Right ventricle myocardium inferior (tissue), 1 donor: ENCODE data around the gene STARD3. TPM values are rescaled to one million over a fixed set of nuclear protein-coding genes. Genes with fewer than 3 reads are reported as not detected.
"Not testable (repeated sequence)": the region's sequence is repeated elsewhere in the genome, so short reads cannot be mapped to it uniquely, and the experiment has no call there.

Experiments used
- ATAC-seq: fragments of 200-7000 bp; cut with Tn5 transposase; one replicate; pipeline ENCODE4 v1.9.1; 2020; ENCODE audit warnings: mild to moderate bottlenecking, moderate library complexity
- DNase-seq: peaks from one replicate; pipeline ENCODE4 v3.0.0; 2021; ENCODE audit errors: missing footprints
- intact Hi-C: fragments of 100-400 bp; cut with DNase I; formaldehyde crosslinking; loops from one replicate; pipeline ENCODE4 v1.11.0; 2022
- total RNA-seq: library from RNA; stranded (reverse); fragmentation: NEBNext Ultra II Directional; extraction: Animal tissue kit (Norgen Biotek cat#: 25700); gene quantifications from one replicate; pipeline ENCODE4 v1.2.1, GENCODE V29; 2021
- donor health status: DM: no; HTN: yes; CAD: no; lungs with severe emphysema.

Gene STARD3
- total RNA-seq, 1 donor from 2014 or later = 21.4 TPM

- no peak for ATAC-seq
- DNase-seq = no peak
- intact Hi-C loops = no loop called here
Observed at GRCh38 chr17:39695089-39695474, 58.1 kb downstream of the STARD3 start.

DNA sequence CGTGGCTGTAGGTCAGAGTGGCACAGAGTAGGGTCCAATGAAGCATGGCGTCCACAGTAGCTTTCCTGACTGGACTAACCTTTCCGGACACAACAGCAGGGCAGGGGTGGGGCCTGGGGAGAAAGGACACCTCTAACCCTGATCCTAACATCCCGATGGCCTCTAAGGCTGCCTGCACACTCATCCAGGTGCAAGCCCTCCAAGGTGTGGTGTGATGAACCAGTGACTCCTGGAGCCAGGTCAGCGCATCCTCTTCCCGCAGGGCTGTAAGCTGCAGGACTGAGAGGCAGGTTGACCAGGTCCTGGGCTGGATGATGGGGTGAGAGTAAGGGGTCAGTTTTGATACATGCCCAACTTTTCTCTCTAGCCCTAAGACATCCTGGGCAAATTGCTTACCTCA, 59.8 kb downstream of the STARD3 start:
- intact Hi-C loops = no loop called here
- ATAC-seq (no peak), DNase-seq (no peak)

GRCh38 chr17:39697961-39698360, 61.0 kb downstream of the STARD3 start:
- intact Hi-C loops = no loop called here
- no peak for DNase-seq
- ATAC-seq = no peak

GRCh38 chr17:39699157-39699817, 62.3 kb downstream of the STARD3 start:
- ATAC-seq, DNase-seq, intact Hi-C loops: not testable (repeated sequence)

- intact Hi-C loops = loop anchor here (5.0 kb wide), 1 partner anchor 32 kb away; the partner anchor contains the start of genes PNMT and TCAP
- DNase-seq = peak; percentile 79
- peak; percentile 88 for ATAC-seq
Observed at GRCh38 chr17:39699818-39700147, 62.8 kb downstream of the STARD3 start, which contains the start of gene ERBB2. TSS of gene ERBB2 (plus strand) at chr17:39700064. CDS start at chr17:39700239, 175 bp downstream.

- intact Hi-C loops = loop anchor here (5.0 kb wide), 1 partner anchor 33 kb away; the partner anchor contains the start of genes PNMT and TCAP
- DNase-seq = no peak
- peak; percentile 47 for ATAC-seq
Observed at GRCh38 chr17:39700148-39700987, 63.4 kb downstream of the STARD3 start.

GRCh38 chr17:39701012-39701783, 64.3 kb downstream of the STARD3 start:
- DNase-seq = no peak
- intact Hi-C loops = loop anchor here (5.0 kb wide), 1 partner anchor 34 kb away; the partner anchor contains the start of genes PNMT and TCAP
- no peak for ATAC-seq

GRCh38 chr17:39701784-39702422, 65.0 kb downstream of the STARD3 start:
- intact Hi-C loops = loop anchor here (5.0 kb wide), 1 partner anchor 35 kb away; the partner anchor contains the start of genes PNMT and TCAP
- ATAC-seq (no peak), DNase-seq (no peak)

- ATAC-seq (no peak), DNase-seq (no peak)
- intact Hi-C loops = loop anchor here (5.0 kb wide), 1 partner anchor 36 kb away; the partner anchor contains the start of genes PNMT and TCAP
Observed at GRCh38 chr17:39702901-39703893, 66.3 kb downstream of the STARD3 start.

- DNase-seq (no peak), ATAC-seq (no peak)
- intact Hi-C loops = loop anchor here (5.0 kb wide), 1 partner anchor 37 kb away; the partner anchor contains the start of genes PNMT and TCAP
Observed at GRCh38 chr17:39703913-39704312, 67.0 kb downstream of the STARD3 start.

DNA sequence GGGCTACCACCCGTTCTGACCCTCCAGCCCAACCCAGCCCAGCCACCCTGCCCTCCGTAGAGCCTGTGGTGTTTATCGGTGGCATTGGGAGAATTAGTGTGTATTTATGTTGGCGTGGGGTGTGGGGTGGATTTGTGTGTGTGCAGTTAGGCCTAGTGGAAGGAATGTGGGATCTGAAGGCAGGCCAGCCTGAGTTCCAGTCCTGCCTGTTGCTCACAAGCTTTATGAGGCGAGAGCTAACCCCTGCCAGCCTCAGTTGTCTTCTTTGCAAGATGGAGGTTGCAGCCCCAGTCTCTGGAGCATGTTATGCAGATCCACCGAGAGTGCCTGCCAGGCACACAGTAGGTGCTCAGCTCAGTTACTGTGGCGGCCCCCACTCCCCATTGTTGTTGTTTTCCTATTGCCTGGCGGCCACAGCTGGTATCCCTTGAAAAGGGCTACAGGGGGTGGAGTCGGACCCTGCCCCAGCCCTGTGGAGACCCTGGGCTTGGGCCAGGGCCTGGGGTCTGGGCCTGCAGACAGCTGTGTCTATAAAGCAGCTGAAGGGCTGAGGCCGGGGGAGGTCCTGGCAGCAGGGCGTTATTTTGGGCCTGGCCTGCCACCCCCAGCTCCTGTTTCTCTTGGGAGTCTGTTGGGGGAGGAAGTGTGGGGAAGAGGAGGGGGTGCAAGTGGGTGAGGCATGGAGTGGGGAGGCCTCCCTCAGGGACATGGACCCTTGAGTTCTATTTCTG, 68.0 kb downstream of the STARD3 start:
- intact Hi-C loops = loop anchor here (5.0 kb wide), 1 partner anchor 38 kb away; the partner anchor contains the start of genes PNMT and TCAP
- DNase-seq (no peak), ATAC-seq (peak; percentile 10)

- peak; percentile 58 for ATAC-seq
- intact Hi-C loops = no loop called here
- DNase-seq = no peak
Observed at GRCh38 chr17:39705786-39706348, 68.9 kb downstream of the STARD3 start.

DNA sequence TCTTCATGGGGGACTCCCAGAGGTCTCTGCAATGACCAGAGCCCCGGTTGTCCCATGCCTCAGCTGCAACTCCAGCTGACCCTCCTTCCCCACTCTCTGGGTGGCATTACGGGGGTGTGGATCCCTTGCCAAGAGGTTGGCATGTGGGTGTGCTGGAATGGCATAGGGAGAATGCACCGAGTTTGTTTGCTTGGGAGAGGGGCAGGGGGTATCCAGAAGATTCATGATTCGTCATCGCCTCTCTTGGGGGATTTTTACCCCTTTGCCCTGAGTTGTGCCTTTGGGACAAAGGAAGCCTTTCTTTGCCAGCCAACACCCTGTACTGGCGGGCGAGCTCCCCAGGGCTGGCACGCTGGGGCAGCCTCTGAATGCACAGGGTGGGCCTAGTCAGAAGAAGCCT, 69.4 kb downstream of the STARD3 start:
- intact Hi-C loops = no loop called here
- DNase-seq = no peak
- ATAC-seq = peak; percentile 1

- DNase-seq (no peak), ATAC-seq (no peak)
- intact Hi-C loops = no loop called here
Observed at GRCh38 chr17:39706921-39707337, 70.0 kb downstream of the STARD3 start.

DNA sequence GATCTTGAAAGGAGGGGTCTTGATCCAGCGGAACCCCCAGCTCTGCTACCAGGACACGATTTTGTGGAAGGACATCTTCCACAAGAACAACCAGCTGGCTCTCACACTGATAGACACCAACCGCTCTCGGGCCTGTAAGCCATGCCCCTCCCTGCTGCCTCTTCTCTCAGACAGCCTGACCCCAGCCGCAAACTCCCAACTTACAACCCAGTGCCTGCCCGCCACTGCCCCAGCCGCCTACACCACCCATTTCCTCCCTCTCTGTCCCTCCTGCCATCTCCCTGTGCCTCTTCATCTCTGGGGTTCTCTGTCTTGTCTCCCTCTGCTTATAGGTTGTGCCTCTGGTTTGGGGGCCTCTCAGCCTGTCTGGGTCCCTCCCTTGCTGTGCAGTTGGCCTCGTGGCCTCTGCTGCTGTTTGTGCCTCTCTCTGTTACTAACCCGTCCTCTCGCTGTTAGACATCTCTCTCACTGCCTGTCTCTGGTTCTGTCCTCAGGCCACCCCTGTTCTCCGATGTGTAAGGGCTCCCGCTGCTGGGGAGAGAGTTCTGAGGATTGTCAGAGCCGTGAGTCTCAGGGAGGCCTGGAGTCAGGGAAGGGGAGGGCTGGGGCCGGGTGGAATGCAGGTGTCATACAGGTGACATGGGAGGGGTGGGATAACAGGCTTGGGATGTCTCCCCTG, 72.5 kb downstream of the STARD3 start:
- DNase-seq = no peak
- no peak for ATAC-seq
- intact Hi-C loops = no loop called here
